Measurements from ENCODE around the gene SOX30.
A peak's percentile ranks its signal among the peaks of the same experiment; 100 is the strongest.

Gene SOX30

DNA sequence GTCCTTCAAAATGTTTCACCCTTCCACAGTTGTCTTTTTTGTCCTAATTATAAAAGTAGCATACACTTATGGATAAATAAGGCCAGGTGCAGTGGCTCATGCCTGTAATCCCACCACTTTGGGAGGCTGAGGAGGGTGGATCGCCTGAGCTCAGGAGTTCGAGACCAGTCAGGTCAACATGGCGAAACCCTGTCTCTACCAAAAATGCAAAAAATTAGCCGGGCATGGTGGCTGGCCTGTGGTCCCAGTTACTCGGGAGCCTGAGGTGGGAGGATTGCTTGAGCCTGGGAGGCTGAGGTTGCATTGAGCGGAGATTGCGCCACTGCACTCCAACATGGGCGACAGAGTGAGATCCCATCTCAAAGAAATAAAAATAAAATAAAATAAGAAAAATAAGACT is 20.7 kb upstream of the SOX30 start:
- no peak for DNase-seq (ENCODE audit: low read depth in 1 of 2, low spot score in 1 of 2)
- TF ChIP-seq JUND (IDR thresholded peaks at IDR 0.05; ENCODE audit: low read depth) = no peak
- in situ Hi-C loops (cut with HindIII; ENCODE audit: low pct_unique_long_range_greater_than_20kb, low sequenced_read_pairs) = no loop called here

DNA sequence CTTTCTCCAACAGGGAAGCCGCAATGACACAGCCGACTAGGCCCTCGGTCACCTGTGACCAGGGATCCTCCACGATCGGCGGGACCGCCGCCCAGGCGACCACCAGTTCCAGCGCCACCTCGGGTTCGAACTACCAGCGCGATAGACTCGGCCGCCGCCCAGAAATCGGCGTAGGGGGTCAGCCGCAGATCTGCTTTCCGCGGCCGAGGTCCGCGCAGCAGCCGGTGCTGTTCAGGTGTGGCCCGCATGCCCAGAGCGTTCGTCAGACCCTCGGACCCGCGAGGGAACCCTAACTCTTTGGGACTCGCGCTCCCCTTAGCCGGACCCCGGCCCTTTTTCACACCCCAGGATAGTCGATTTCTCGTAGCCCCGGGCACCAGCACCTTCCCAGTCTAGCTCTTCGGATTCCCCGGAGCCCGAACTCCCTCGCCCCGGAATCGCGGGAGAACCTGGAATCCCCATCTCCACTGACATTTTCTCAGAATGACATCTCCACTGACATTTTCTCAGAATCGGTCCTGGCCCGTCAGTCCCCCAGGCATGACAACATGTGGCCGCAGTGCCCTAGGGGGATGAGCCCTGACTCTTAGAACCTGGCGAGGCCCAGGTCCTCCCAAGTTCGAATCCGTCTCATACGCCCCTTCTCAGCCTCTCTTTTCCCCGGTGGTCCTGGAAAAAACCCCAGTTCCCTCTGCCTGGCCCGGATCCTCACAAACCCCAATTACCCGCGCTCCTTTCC is 19.5 kb upstream of the SOX30 start:
- TF ChIP-seq JUND (IDR thresholded peaks at IDR 0.05; ENCODE audit: low read depth) = no peak
- DNase-seq (ENCODE audit: low read depth in 1 of 2, low spot score in 1 of 2) = no peak
- in situ Hi-C loops (cut with HindIII; ENCODE audit: low pct_unique_long_range_greater_than_20kb, low sequenced_read_pairs) = no loop called here

DNA sequence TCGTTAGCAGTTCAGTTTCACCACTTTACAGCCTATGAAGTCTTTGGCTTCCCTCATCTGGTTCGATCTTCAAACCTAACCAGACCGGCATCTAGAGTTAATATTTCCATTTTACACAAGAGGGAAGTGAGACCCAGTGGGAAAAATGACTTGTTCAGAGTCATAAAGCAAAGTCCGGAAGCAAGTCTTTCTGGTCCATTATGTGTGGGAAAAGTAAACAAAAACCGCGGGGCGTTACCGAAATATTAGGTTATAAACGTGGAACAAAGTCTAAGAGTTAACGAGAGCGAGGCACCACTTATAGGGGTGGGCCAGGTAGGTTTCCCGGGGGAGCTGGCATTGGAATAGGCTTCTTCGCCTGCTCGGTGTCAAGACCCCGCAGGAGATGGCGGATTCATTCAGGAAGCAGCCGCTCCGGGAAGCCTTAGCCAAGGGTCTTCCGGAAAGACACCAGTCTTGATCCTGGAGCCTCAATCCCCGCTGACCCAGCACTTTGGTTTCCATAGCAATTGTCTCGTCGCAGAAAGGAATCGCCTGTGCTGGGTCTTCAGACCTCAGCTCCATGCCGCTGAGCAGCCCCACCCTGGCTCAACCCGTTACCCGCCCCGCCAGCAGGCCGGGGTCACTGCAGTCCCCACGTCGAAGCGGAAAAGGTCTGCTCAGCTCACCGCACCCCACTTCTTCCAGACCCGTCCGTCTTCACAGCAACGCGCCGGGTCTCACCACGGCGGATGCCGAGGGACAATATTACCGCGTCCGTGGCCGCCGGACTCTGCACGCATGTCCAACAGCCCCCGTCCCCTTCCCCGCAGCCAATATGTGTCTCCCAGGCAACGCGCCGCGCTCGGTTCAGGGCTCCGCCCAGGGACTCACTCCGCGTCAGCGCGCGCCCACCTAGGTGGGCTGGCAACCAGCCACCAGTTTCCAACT is 18.7 kb upstream of the SOX30 start, which contains the start of gene C5orf52:
C5orf52 (plus strand) TSS at position 872 of the 930 bp plus-strand sequence. CDS start 82 bp downstream, outside the sequence.
- peak in 1 of 2 experiments; percentile 29 for DNase-seq (ENCODE audit: low read depth in 1 of 2, low spot score in 1 of 2)
- no peak for TF ChIP-seq JUND (IDR thresholded peaks at IDR 0.05; ENCODE audit: low read depth)
- in situ Hi-C loops (cut with HindIII; ENCODE audit: low pct_unique_long_range_greater_than_20kb, low sequenced_read_pairs) = no loop called here

DNA sequence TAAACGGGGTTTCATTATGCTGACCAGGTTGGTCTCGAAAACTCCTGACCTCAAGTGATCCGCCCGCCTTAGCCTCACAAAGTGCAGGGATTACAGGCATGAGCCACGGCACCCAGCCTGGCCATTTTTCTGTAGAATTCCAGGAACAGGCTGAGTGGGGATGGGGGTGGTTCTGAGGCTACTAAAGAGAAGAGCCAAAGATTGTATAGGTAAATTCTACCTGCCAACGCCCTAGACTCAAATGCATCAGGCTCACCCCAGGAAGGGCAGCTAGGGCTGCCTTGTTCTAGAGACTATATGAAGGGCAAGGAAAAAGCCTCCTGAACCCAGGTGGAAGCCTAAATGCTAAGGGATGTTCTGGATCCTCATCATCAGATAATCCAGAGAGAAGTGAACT is 17.5 kb upstream of the SOX30 start:
- TF ChIP-seq JUND (IDR thresholded peaks at IDR 0.05; ENCODE audit: low read depth) = no peak
- no peak for DNase-seq (ENCODE audit: low read depth in 1 of 2, low spot score in 1 of 2)
- in situ Hi-C loops (cut with HindIII; ENCODE audit: low pct_unique_long_range_greater_than_20kb, low sequenced_read_pairs) = no loop called here

DNA sequence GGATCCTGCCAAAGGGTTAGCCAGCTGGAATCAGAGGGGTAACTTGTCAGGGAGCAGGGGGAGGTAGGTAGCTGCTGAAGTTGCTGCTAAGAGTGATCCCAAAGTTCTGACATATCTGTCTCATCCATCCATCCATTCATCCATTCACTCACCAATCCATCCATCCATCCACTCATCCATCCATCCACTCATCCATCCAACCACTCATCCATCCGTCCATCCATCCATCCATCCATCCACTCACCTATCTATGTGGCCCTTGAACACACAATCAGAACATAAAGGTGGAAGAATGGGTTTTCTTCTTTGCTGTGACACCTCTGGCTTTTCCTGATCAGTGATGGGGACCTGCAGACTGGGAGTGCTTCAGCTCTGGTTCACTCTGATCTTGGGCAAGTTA is 16.1 kb upstream of the SOX30 start:
- TF ChIP-seq JUND (IDR thresholded peaks at IDR 0.05; ENCODE audit: low read depth) = no peak
- DNase-seq (ENCODE audit: low read depth in 1 of 2, low spot score in 1 of 2) = no peak
- in situ Hi-C loops (cut with HindIII; ENCODE audit: low pct_unique_long_range_greater_than_20kb, low sequenced_read_pairs) = no loop called here

DNA sequence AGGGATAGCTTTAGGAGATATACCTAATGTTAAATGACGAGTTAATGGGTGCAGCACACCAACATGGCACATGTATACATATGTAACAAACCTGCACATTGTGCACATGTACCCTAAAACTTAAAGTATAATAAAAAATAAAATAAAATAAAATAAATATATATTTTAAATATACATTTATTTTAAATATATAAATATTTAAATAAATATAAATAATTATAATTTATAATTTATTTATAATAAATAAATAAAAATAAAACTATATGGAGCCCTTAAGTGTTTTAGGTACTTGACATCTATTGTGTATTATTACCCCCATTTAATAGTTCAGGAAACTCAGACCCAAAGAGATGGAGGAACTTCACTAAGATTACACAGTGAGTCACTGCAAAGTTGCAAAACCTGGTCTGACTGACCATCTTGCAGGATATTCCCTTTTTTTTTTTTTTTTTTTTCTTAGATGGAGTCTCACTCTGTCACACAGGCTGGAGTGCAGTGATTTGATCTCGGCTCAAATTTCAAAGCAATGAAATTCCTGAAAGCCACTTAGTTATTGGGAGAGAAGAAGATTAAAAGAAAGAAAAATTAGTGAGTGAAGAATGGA is 13.3 kb upstream of the SOX30 start:
- in situ Hi-C loops (cut with HindIII; ENCODE audit: low pct_unique_long_range_greater_than_20kb, low sequenced_read_pairs) = no loop called here
- DNase-seq (ENCODE audit: low read depth in 1 of 2, low spot score in 1 of 2) = peak in 1 of 2 experiments; percentile 18
- TF ChIP-seq JUND (IDR thresholded peaks at IDR 0.05; ENCODE audit: low read depth) = no peak

DNA sequence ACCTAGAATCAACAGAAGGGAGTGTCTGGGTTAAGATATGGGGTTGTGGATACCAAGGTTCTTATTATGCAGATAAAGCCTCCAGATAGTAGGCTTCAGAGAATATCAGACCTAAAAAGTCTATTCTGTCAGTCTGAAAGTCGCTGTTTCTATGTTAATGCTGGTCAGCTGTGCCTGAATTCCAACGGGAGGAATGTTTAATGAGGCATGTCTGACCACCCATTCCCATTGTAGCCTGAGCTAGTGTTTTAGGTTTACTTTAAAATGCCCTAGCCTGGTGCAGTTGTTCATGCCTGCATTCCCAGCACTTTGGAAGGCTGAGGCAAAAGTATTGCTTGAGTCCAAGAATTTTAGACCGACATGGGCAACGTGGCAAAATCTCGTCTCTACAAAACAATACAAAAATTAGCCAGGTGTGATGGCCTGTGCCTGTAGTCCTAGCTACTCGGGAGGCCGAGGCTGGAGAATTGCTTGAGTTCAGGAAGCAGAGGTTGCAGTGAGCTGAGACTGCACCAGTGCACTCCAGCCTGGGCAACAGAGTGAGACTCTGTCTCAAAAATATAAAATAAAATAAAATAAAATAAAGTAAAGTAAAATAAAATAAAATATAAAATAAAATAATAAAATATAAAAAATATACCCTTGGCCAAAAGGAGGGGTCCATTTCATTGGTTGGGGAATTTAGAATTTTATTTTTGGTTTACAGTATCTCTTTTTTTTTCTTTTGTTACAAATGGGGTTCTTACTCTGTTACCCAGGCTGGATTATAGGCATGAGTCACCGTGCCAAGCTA is 7.8 kb upstream of the SOX30 start:
- no peak for TF ChIP-seq JUND (IDR thresholded peaks at IDR 0.05; ENCODE audit: low read depth)
- in situ Hi-C loops (cut with HindIII; ENCODE audit: low pct_unique_long_range_greater_than_20kb, low sequenced_read_pairs) = no loop called here
- no peak for DNase-seq (ENCODE audit: low read depth in 1 of 2, low spot score in 1 of 2)

DNA sequence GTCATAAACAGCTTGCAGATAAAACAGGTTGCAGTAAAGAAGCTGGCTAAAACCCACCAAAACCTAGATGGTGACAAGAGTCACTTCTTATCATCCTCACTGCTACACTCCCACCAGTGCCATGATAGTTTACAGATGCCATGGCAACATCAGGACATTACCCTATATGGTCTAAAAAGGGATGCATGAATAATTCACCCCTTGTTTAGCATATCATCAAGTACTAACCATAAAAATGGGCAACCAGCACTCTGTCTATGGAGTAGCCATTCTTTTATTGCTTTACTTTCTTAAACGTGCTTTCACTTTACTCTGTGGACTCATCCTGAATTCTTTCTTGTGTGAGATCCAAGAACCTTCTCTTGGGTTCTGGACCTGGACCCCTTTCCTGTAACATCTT is 6.7 kb upstream of the SOX30 start:
- DNase-seq (ENCODE audit: low read depth in 1 of 2, low spot score in 1 of 2) = no peak
- no peak for TF ChIP-seq JUND (IDR thresholded peaks at IDR 0.05; ENCODE audit: low read depth)
- in situ Hi-C loops (cut with HindIII; ENCODE audit: low pct_unique_long_range_greater_than_20kb, low sequenced_read_pairs) = no loop called here

DNA sequence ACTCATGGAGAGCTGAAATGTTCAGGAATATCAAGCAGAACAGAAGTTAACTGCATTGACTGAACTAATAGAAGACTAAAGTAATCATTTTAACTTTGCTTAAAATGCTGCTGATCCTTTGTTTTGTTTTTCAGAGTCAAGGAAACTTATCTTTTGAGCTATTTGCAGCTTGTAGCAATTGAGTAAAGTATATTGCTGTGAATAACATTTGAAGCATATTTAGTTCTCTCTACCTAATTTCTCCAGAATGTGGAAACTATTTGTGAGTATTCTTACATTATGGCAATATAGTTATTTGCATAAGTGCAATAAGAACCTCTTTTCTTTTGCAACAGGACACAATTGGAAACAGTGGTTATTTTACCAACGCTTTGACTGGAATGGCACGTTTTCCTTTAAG is 5.3 kb upstream of the SOX30 start:
- TF ChIP-seq JUND (IDR thresholded peaks at IDR 0.05; ENCODE audit: low read depth) = no peak
- in situ Hi-C loops (cut with HindIII; ENCODE audit: low pct_unique_long_range_greater_than_20kb, low sequenced_read_pairs) = no loop called here
- no peak for DNase-seq (ENCODE audit: low read depth in 1 of 2, low spot score in 1 of 2)

DNA sequence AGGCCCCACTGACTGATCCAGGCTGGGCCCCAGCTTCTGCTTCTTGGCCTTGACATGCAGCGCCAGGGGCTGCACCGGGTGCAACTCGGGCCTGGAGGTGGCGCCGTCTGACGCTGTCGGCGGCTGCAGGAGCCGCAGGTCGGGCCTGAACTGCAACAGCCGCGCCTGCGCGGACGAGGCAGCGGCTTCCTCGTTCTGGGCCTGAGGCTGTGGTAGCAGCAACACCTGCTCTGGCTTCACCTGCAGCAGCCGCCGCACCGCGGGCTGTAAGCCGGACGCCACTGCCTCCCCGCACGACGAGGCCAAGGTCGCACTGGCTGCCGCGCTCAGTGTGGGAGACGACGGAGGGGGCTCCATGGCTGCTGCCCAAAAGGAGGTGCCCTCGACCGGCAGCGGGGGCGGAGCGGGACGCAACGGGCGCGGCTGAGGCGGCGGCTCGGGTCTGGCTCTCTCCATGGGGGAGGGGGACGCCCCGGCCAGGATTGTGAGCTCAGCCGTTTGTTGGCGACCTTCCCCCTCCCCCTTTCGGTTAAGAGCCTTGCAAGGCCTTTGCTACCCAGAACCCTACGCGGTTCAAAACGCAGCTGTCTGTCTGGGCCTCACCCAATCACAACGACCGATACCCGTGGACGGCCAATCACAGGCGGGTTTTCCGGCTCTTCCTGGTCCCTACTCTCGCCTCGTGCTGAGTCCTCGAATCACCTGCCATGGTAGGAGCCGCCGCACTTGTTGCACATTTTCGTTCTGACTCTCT is 438 bp downstream of the SOX30 start:
- in situ Hi-C loops (cut with HindIII; ENCODE audit: low pct_unique_long_range_greater_than_20kb, low sequenced_read_pairs) = no loop called here
- no peak for DNase-seq (ENCODE audit: low read depth in 1 of 2, low spot score in 1 of 2)
- TF ChIP-seq JUND (IDR thresholded peaks at IDR 0.05; ENCODE audit: low read depth) = no peak

DNA sequence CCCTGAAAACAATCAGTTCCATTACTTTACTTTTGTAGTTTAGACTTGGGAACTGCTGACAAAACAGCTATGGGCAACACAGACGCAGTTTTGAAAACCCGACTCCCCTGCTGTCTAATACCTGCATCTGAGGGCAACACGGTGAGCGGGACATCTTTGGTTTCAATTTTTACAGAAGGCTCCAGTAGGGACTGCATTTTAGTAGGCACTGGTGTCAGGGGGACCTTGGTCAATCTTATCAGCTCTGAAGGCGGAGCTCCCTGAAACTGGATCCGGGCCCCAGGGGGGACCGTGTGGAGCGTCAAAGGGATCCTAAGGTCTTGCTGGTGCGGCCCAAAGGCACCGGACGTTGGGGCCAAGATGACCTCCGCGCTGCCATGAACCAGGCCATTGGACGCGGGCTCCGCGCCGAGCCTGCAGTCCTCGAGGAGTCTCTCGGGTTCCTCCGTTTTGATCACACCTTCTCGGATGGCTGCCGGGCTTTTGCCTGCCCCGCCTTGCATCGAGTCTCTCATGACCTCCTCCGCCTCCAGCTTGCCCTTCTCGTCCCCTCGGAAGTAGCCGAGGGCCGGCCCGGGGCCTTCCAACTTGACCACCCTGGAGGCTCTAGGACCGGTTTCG is 1.1 kb downstream of the SOX30 start:
- in situ Hi-C loops (cut with HindIII; ENCODE audit: low pct_unique_long_range_greater_than_20kb, low sequenced_read_pairs) = no loop called here
- DNase-seq (ENCODE audit: low read depth in 1 of 2, low spot score in 1 of 2) = no peak
- no peak for TF ChIP-seq JUND (IDR thresholded peaks at IDR 0.05; ENCODE audit: low read depth)

All from T47D (cell line).